Measurements from ENCODE around the gene DYSF.
A peak's percentile ranks its signal among the peaks of the same experiment; 100 is the strongest.

Gene DYSF

DNA sequence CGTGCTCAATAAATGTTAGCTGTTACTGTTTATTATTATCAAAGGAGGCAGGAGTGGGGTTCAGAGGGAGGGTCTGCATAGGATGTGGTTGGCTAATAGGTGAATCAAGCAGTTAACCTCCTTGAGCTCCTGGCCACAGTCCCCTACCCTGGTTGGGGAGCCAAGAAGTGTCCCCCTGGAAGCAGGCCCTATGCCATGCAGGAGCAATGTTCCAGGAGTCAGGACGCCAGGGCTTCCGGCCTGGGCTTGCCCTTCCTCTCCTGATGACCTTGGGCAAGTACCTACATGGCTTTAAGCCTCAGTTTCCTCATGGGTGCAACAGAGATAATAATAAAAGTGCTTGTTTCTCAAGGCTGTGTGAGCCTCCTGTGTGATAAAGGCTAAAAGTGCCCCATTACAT is 84.9 kb downstream of the DYSF start:
- TF ChIP-seq CTCF (IDR thresholded peaks at IDR 0.05; ENCODE audit: insufficient read depth, low read length, missing control alignments) = no peak
- no peak overlapping the region for H3K4me3 ChIP-seq (ENCODE audit: low read depth, low read length)
- DNase-seq (ENCODE audit: low read depth, low spot score) = no peak
- ChIA-PET POLR2A (no interaction called here), CTCF (interaction anchor here (1.1 to 4.9 kb wide), 3 partner anchors 9 to 612 kb away, joined by 3 to 46 read pairs (median 4); no protein-coding TSS in a partner anchor)

GRCh38 chr2:71538656-71539265 is 85.4 kb downstream of the DYSF start:
- ChIA-PET POLR2A (no interaction called here), CTCF (interaction anchor here (1.1 to 4.9 kb wide), 5 partner anchors 8 to 1068 kb away, joined by 3 to 46 read pairs (median 7); no protein-coding TSS in a partner anchor)
- no peak for DNase-seq (ENCODE audit: low read depth, low spot score)
- no peak overlapping the region for H3K4me3 ChIP-seq (ENCODE audit: low read depth, low read length)
- no peak for TF ChIP-seq CTCF (IDR thresholded peaks at IDR 0.05; ENCODE audit: insufficient read depth, low read length, missing control alignments)

DNA sequence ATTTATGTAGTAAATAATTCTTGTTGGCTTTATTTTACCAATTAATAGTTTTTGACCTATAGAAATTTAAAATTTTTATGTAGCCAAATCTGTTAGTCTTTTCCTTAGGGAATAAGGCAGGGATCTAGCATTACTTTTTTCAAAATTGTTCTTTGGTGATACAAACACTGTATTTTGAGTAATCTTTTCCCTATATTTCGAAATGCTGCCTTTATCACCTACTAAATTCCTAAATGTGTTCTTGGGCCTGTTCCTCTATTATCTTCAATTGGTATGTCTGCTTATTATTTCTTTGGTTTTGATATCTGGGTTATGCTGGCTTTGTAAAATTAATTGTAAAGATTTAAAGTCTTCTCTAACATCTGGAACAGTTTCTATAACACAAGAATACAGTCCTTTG is 87.5 kb downstream of the DYSF start:
- ChIA-PET CTCF (interaction anchor here (0.6 to 3.2 kb wide), 5 partner anchors 10 to 259 kb away, joined by 3 to 15 read pairs (median 5); no protein-coding TSS in a partner anchor), POLR2A (no interaction called here)
- TF ChIP-seq CTCF (IDR thresholded peaks at IDR 0.05; ENCODE audit: insufficient read depth, low read length, missing control alignments) = no peak
- no peak overlapping the region for H3K4me3 ChIP-seq (ENCODE audit: low read depth, low read length)
- no peak for DNase-seq (ENCODE audit: low read depth, low spot score)

GRCh38 chr2:71544919-71545571 is 91.7 kb downstream of the DYSF start:
- POLR2A ChIA-PET = no interaction called here

DNA sequence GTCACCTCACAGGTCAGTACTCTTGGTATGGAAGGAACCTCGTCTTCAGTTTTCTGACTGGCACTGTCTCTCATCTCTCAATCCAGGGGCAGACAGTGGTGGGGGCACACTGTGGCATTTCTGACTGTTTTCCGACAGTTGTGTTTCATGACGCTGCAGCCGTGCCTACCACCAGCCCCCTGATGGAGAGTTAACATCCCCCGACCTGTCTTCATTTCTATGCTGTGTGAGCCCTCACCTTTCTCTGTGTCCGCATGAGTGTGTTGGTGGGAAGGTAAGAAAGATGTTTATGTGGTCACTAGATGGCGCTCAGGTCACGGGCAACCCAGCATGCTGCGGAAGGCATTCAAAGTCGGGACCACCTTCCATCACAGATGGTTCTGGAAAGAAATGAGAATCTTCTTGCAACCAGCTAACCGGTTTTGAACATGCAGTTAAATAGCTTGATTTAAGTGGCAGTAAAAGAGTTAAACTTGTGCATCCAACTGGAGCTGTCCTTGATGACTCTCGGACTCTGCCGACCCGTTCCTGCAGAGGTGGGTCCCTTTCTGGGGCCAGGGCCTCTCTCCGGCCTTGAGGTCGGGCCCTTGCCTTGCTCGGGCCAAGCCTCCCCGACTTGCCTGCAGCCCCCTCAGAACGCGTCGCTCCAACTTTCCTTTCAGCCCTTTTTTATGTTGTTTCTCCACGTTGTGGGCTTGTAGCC is 92.4 kb downstream of the DYSF start:
- POLR2A ChIA-PET = no interaction called here
- CTCF ChIA-PET = interaction anchor here (0.7 to 13.4 kb wide), 24 partner anchors 9 to 1199 kb away, joined by 3 to 226 read pairs (median 6); partner anchors contain the start of gene CYP26B1
- TF ChIP-seq CTCF (IDR thresholded peaks at IDR 0.05; ENCODE audit: insufficient read depth, low read length, missing control alignments) = peak; percentile 68
- no peak overlapping the region for H3K4me3 ChIP-seq (ENCODE audit: low read depth, low read length)
- no peak for DNase-seq (ENCODE audit: low read depth, low spot score)

More at GRCh38 chr2:71544919-71545571, 91.7 kb downstream of the DYSF start:
- no peak for TF ChIP-seq CTCF (IDR thresholded peaks at IDR 0.05; ENCODE audit: insufficient read depth, low read length, missing control alignments)
- no peak overlapping the region for H3K4me3 ChIP-seq (ENCODE audit: low read depth, low read length)
- no peak for DNase-seq (ENCODE audit: low read depth, low spot score)
- CTCF ChIA-PET = interaction anchor here (0.8 to 13.4 kb wide), 17 partner anchors 8 to 1200 kb away, joined by 3 to 226 read pairs (median 9); partner anchors contain the start of gene CYP26B1

DNA sequence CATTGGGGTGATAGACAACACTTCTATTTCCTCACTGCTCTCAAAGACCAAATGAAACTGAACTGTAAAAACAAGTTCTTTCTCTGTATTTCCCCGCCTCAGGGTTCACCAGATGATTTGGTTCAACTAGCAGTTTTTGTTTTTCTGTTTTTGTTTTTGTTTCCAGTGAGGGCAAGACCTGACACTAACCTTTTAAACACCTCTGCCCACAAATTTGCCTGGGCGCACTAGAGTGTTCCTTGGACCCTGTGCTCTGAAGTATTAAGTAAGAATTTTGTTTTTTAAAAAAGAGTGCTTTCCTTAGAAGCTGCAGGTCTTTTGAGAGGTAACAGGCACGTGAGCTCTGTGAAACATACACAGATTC is 92.9 kb downstream of the DYSF start:
- no peak for TF ChIP-seq CTCF (IDR thresholded peaks at IDR 0.05; ENCODE audit: insufficient read depth, low read length, missing control alignments)
- ChIA-PET CTCF (interaction anchor here (0.7 to 13.4 kb wide), 22 partner anchors 9 to 1341 kb away, joined by 3 to 226 read pairs (median 6); partner anchors contain the start of genes CYP26B1 and SPR), POLR2A (no interaction called here)

More for the DNA sequence above, 92.9 kb downstream of the DYSF start:
- no peak for DNase-seq (ENCODE audit: low read depth, low spot score)
- no peak overlapping the region for H3K4me3 ChIP-seq (ENCODE audit: low read depth, low read length)

Data from AG04449 (cell line).